Nephron progenitor cell (in vitro differentiated cells): ENCODE measurements around the gene KLK5.
A peak's percentile ranks its signal among the peaks of the same experiment; 100 is the strongest.

Experiments
- DNase-seq: peaks from one replicate; pipeline ENCODE4 v3.0.0; 2021
- H3K27ac Mint-ChIP-seq: 2 replicates; pipeline ENCODE4 v1.8.0; 2021; ENCODE audit warnings: mild to moderate bottlenecking, moderate library complexity, mixed read lengths
- H3K27me3 Mint-ChIP-seq: 2 replicates; pipeline ENCODE4 v1.8.0; 2021; ENCODE audit warnings: mild to moderate bottlenecking, low read depth, mixed read lengths; ENCODE audit not compliant: poor library complexity
- H3K36me3 Mint-ChIP-seq: 2 replicates; pipeline ENCODE4 v1.8.0; 2021; ENCODE audit warnings: low read depth, mixed read lengths
- H3K4me1 Mint-ChIP-seq: 2 replicates; pipeline ENCODE4 v1.8.0; 2021; ENCODE audit warnings: mixed read lengths
- H3K4me3 Mint-ChIP-seq: 2 replicates; pipeline ENCODE4 v1.8.0; 2021; ENCODE audit warnings: mild to moderate bottlenecking, moderate library complexity, mixed read lengths
- H3K9me3 Mint-ChIP-seq: 2 replicates; pipeline ENCODE4 v1.8.0; 2021; ENCODE audit warnings: mild to moderate bottlenecking, moderate library complexity, mixed read lengths
- CTCF ChIP-seq: fragments of 200-600 bp; sonication (generic); IDR thresholded peaks from 2 replicates; pipeline ENCODE4 v1.5.0; 2021; ENCODE audit warnings: antibody characterized with exemption

The KLK5 gene

GRCh38 chr19:50957587-50957986 lies 4.7 kb upstream of the KLK5 start:
- Mint-ChIP-seq H3K27ac (peak overlapping the region; percentile 7), H3K4me1 (peaks cover 23% of the 10 kb centered on the region), H3K9me3 (peaks cover 4% of the 10 kb centered on the region), H3K4me3 (no peak overlapping the region), H3K27me3 (peaks cover 39% of the 10 kb centered on the region), H3K36me3 (peaks cover 15% of the 10 kb centered on the region)
- no peak for TF ChIP-seq CTCF
- no peak for DNase-seq

- Mint-ChIP-seq H3K4me1 (peaks cover 15% of the 10 kb centered on the region), H3K36me3 (no peaks in the 10 kb centered on the region), H3K4me3 (no peak overlapping the region), H3K27me3 (peaks cover 33% of the 10 kb centered on the region), H3K27ac (no peak overlapping the region), H3K9me3 (peaks cover 4% of the 10 kb centered on the region)
- no peak for TF ChIP-seq CTCF
- DNase-seq, result no peak
Measured at GRCh38 chr19:50949861-50950260, 3.0 kb downstream of the KLK5 start.

GRCh38 chr19:50947123-50947522 lies 5.7 kb downstream of the KLK5 start:
- H3K4me3 Mint-ChIP-seq, result no peak overlapping the region
- H3K27me3 Mint-ChIP-seq, result peaks cover 45% of the 10 kb centered on the region
- H3K4me1 Mint-ChIP-seq, result no peaks in the 10 kb centered on the region
- H3K9me3 Mint-ChIP-seq, result peaks cover 11% of the 10 kb centered on the region
- DNase-seq, result no peak
- no peaks in the 10 kb centered on the region for H3K36me3 Mint-ChIP-seq
- no peak overlapping the region for H3K27ac Mint-ChIP-seq
- TF ChIP-seq CTCF, result no peak

GRCh38 chr19:50944795-50945194 lies 8.0 kb downstream of the KLK5 start:
- Mint-ChIP-seq H3K36me3 (no peaks in the 10 kb centered on the region), H3K9me3 (peaks cover 16% of the 10 kb centered on the region), H3K4me1 (no peaks in the 10 kb centered on the region), H3K27ac (no peak overlapping the region), H3K4me3 (no peak overlapping the region), H3K27me3 (peaks cover 52% of the 10 kb centered on the region)
- no peak for TF ChIP-seq CTCF
- DNase-seq, result no peak

- Mint-ChIP-seq H3K27me3 (peaks cover 45% of the 10 kb centered on the region), H3K4me1 (no peaks in the 10 kb centered on the region), H3K27ac (no peak overlapping the region), H3K36me3 (no peaks in the 10 kb centered on the region), H3K4me3 (no peak overlapping the region), H3K9me3 (peaks cover 20% of the 10 kb centered on the region)
- no peak for TF ChIP-seq CTCF
- DNase-seq, result no peak
Measured at GRCh38 chr19:50943074-50943828, 9.6 kb downstream of the KLK5 start.

- Mint-ChIP-seq H3K9me3 (peaks cover 20% of the 10 kb centered on the region), H3K27ac (no peak overlapping the region), H3K27me3 (peaks cover 43% of the 10 kb centered on the region), H3K4me1 (no peaks in the 10 kb centered on the region), H3K4me3 (no peak overlapping the region), H3K36me3 (no peaks in the 10 kb centered on the region)
- no peak for TF ChIP-seq CTCF
- no peak for DNase-seq
Measured at GRCh38 chr19:50939596-50939995, 13.2 kb downstream of the KLK5 start.
